HFF-Myc (cell line): ENCODE results near the gene CNGA3.
"Not testable (repeated sequence)": the region's sequence is repeated elsewhere in the genome, so short reads cannot be mapped to it uniquely, and the experiment has no call there.

Experiments used
- DNase-seq: peaks from one replicate; pipeline ENCODE4 v3.0.0-alpha.2; 2011; ENCODE audit warnings: low read depth; ENCODE audit errors: extremely low read depth
- H3K4me3 ChIP-seq: replicated peaks from 2 replicates; pipeline ENCODE4 v1.5.1; 2011; ENCODE audit warnings: low read depth, mild to moderate bottlenecking, control low read depth, low read length
- TF ChIP-seq, protein P1 (sequence below): IDR thresholded peaks from 2 replicates; pipeline ENCODE4 v1.5.1; 2012; ENCODE audit warnings: mild to moderate bottlenecking, low read depth, low read length, control low read depth; ENCODE audit errors: missing control alignments

CNGA3 gene

DNA sequence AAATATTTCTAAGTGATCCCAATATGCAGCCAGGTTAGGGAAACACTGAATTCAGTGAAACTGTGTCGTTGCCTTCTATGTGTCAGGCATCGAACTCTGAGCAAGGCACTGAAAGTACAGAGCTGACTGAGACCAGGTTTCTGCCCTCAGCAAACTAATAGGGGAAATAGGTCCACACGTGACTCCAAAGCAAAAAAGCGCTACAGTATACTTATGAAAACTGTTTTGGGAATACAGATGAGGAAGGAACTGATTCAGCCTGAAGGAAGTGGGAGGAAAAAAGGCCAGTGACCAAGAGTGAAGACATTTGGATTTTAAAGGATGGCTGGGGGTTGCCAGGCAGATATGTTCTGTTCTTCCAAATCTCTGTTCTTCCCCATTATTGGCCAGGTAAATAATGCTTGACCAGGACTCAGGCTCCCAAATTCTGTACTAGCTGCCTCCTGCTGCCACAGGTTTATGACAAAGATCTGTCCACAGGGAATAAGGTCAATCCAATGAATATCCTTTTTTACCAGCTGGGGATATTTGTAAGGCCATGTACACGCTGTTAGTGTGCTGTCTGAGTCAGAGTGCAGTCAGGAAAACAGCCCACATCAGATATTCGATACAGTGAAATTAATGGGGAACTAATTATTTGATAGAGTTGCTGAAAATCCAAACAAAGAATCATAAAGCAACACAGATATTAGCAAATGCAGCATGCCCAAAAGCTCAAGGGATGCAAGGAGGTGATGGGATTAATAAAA is 73.9 kb downstream of the CNGA3 start:
- no peak for DNase-seq
- TF ChIP-seq, protein P1, sequence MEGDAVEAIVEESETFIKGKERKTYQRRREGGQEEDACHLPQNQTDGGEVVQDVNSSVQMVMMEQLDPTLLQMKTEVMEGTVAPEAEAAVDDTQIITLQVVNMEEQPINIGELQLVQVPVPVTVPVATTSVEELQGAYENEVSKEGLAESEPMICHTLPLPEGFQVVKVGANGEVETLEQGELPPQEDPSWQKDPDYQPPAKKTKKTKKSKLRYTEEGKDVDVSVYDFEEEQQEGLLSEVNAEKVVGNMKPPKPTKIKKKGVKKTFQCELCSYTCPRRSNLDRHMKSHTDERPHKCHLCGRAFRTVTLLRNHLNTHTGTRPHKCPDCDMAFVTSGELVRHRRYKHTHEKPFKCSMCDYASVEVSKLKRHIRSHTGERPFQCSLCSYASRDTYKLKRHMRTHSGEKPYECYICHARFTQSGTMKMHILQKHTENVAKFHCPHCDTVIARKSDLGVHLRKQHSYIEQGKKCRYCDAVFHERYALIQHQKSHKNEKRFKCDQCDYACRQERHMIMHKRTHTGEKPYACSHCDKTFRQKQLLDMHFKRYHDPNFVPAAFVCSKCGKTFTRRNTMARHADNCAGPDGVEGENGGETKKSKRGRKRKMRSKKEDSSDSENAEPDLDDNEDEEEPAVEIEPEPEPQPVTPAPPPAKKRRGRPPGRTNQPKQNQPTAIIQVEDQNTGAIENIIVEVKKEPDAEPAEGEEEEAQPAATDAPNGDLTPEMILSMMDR: no peak
- H3K4me3 ChIP-seq: no peak overlapping the region

GRCh38 chr2:98422449-98422848 is 76.2 kb downstream of the CNGA3 start:
- TF ChIP-seq, protein P1: no peak
- no peak overlapping the region for H3K4me3 ChIP-seq

DNA sequence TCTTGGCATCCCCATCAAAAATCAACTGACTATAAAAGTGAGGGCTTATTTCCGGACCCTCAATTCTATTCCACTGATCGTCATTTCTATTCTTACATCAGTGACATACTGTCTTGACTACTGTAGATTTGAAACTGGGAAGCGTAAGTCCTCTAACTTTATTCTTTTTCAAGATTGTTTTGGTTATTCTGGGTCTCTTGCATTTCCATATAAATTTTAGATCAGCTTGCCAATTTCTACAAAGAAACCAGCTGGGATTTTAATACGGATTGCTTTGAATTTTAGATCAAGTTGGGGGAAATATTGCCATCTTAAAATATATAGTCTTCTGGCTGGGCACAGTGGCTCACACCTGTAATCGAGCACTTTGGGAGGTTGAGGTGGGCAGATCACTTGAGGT is 80.5 kb downstream of the CNGA3 start:
- no peak overlapping the region for H3K4me3 ChIP-seq
- DNase-seq: no peak
- TF ChIP-seq, protein P1: no peak

More at GRCh38 chr2:98422449-98422848, 76.2 kb downstream of the CNGA3 start:
- DNase-seq: no peak

DNA sequence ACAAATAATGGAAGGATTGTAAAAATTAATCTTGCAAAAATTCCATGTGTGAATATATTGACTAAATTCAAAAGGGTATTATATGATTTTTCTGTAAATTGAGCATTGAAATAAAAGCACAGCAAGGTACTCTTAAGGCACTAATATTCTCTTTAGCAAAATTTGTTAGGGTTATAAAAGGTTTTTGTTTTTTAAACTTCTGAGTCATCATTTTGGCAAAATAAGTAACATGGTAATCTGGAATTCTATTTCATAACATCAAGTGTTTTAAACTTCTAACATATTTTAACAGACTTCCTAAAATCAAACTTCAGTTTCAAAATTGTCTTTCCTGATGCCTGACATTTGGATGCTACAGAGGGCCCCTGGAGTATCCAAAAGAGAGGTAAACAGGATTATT is 85.9 kb downstream of the CNGA3 start:
- no peak for DNase-seq
- H3K4me3 ChIP-seq: no peak overlapping the region
- TF ChIP-seq, protein P1: no peak

- no peak overlapping the region for H3K4me3 ChIP-seq
- TF ChIP-seq, protein P1: no peak
- no peak for DNase-seq
Observed at GRCh38 chr2:98433363-98433964, 87.2 kb downstream of the CNGA3 start.

DNA sequence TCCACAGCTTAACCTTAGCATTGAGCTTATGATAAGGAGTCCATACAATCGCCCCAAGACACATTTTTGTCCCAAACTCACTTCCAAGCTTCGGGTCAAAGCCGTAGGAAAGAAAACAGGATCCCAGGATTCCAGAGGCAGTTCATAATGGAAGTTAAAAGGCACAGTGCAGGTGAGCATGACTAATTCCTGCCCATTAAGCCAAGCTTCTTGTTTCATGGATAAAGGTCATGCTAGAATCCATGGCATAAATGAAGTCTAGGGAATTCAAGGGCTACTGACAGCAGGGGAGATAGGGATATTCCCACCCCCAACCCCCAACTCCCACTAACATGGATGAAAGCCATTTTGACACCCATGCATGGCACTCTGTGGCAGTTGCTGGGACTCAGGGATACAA is 88.2 kb downstream of the CNGA3 start:
- no peak for DNase-seq
- TF ChIP-seq, protein P1: no peak
- H3K4me3 ChIP-seq: no peak overlapping the region

GRCh38 chr2:98435670-98436069 is 89.4 kb downstream of the CNGA3 start:
- not testable (repeated sequence) for DNase-seq, H3K4me3 ChIP-seq
